ENCODE data around the gene THSD4. TPM values are rescaled to one million over a fixed set of nuclear protein-coding genes. Genes with fewer than 3 reads are reported as not detected.

The THSD4 gene
- total RNA-seq, 1 donor from 2014 or later = 5.1 TPM

GRCh38 chr15:71813723-71814470 lies 698.6 kb downstream of the THSD4 start:
- no peak for DNase-seq (ENCODE audit: low spot score)

- DNase-seq (ENCODE audit: low spot score) = no peak
These were observed 700.0 kb downstream of the THSD4 start for GRCh38 chr15:71815301-71815700.

- DNase-seq (ENCODE audit: low spot score) = no peak
These were observed 702.1 kb downstream of the THSD4 start for GRCh38 chr15:71817351-71817750.

- DNase-seq (ENCODE audit: low spot score) = no peak
These were observed 704.9 kb downstream of the THSD4 start for GRCh38 chr15:71820127-71820526.

GRCh38 chr15:71821547-71822129 lies 706.4 kb downstream of the THSD4 start:
- no peak for DNase-seq (ENCODE audit: low spot score)

GRCh38 chr15:71822890-71823630 lies 707.8 kb downstream of the THSD4 start:
- no peak for DNase-seq (ENCODE audit: low spot score)

- DNase-seq (ENCODE audit: low spot score) = no peak
These were observed 708.5 kb downstream of the THSD4 start for GRCh38 chr15:71823801-71824200.

GRCh38 chr15:71825021-71825730 lies 709.9 kb downstream of the THSD4 start:
- DNase-seq (ENCODE audit: low spot score) = no peak

- DNase-seq (ENCODE audit: low spot score) = no peak
These were observed 710.9 kb downstream of the THSD4 start for GRCh38 chr15:71826196-71826595.

GRCh38 chr15:71830981-71831380 lies 715.7 kb downstream of the THSD4 start:
- no peak for DNase-seq (ENCODE audit: low spot score)

Other genes starting within 250 kb of the THSD4 start
- 1.0 TPM for gene THAP10, start 223.0 kb upstream of the THSD4 start, total RNA-seq
- 4.0 TPM for gene LRRC49, start 222.6 kb upstream of the THSD4 start, total RNA-seq

Data from mesenteric fat pad (tissue), 1 donor.